Panc1 (cell line): Measurements from ENCODE around the gene ASB12. TPM values are rescaled to one million over a fixed set of nuclear protein-coding genes. Genes with fewer than 3 reads are reported as not detected.

Experiments used
- ATAC-seq: fragments of 200-7000 bp; cut with Tn5 transposase; 2 replicates; pipeline ENCODE4 v1.9.1; 2020; ENCODE audit warnings: mild to moderate bottlenecking, moderate library complexity
- BruUV-seq: library from RNA; stranded (reverse); fragments of 400-500 nt; replicated peaks from 2 replicates; lab custom pipeline; 2021; lab: Mats Ljungman, UMichigan
- CTCF ChIA-PET: fragments of 300-600 bp; sonication (Branson Sonifier 250); formaldehyde crosslinking; loops from one replicate; lab custom pipeline; 2022; ENCODE audit warnings: antibody characterized with exemption; lab: Charles Lee
- POLR2A ChIA-PET: fragments of 300-600 bp; sonication (Branson Sonifier 250); formaldehyde crosslinking; loops from one replicate; lab custom pipeline; 2022; ENCODE audit warnings: antibody characterized with exemption; lab: Charles Lee
- DNase-seq: peaks from one replicate; pipeline ENCODE4 v3.0.0-alpha.2; 2010; ENCODE audit warnings: low read depth, low spot score
- H3K27ac ChIP-seq: 2 replicates; pipeline ENCODE4 v1.5.1; 2011; ENCODE audit warnings: mild to moderate bottlenecking, low read length, inconsistent platforms
- H3K27me3 ChIP-seq: fragments of 200-500 bp; sonication (Bioruptor generic); 2 replicates; pipeline ENCODE4 v1.6.0; 2014; ENCODE audit warnings: low read length, inconsistent platforms; ENCODE audit not compliant: control insufficient read depth, insufficient read depth
- H3K36me3 ChIP-seq: fragments of 200-500 bp; sonication (Bioruptor generic); 2 replicates; pipeline ENCODE4 v1.5.1; 2014; ENCODE audit warnings: inconsistent platforms, mild to moderate bottlenecking, low read length, moderate library complexity; ENCODE audit not compliant: control insufficient read depth, insufficient read depth
- H3K4me1 ChIP-seq: 2 replicates; pipeline ENCODE4 v1.5.1; 2011; ENCODE audit warnings: inconsistent platforms, mild to moderate bottlenecking, low read length, moderate library complexity; ENCODE audit not compliant: control insufficient read depth, insufficient read depth
- H3K4me3 ChIP-seq, 2 experiments: 2 replicates each; pipeline ENCODE4 v1.5.1; 2011 to 2012; ENCODE audit warnings: low read depth in 2 of 2, low read length in 2 of 2, mild to moderate bottlenecking in 2 of 2, inconsistent platforms in 1 of 2, moderate library complexity in 1 of 2
- H3K9me3 ChIP-seq: fragments of 200-500 bp; sonication (Bioruptor generic); 2 replicates; pipeline ENCODE4 v1.5.1; 2014; ENCODE audit warnings: low read depth, mild to moderate bottlenecking, inconsistent platforms, low read length, moderate library complexity; ENCODE audit not compliant: control insufficient read depth, insufficient read depth
- CTCF ChIP-seq: fragments of 450-650 bp; IDR thresholded peaks from 2 replicates; pipeline ENCODE4 v1.5.1; 2017; ENCODE audit warnings: mild to moderate bottlenecking
- POLR2AphosphoS5 ChIP-seq: IDR thresholded peaks from 2 replicates; pipeline ENCODE4 v1.6.1; 2012; ENCODE audit warnings: mild to moderate bottlenecking, low read depth, low read length, moderate library complexity
- SIN3A ChIP-seq: IDR thresholded peaks from 2 replicates; pipeline ENCODE4 v1.6.1; 2012; ENCODE audit warnings: low read depth, mild to moderate bottlenecking, low read length, moderate library complexity, borderline replicate concordance; ENCODE audit not compliant: insufficient read depth
- TCF7L2 ChIP-seq: IDR thresholded peaks from 2 replicates; pipeline ENCODE4 v1.6.1; 2011; ENCODE audit warnings: mild to moderate bottlenecking, low read depth, low read length, inconsistent platforms
- in situ Hi-C: cut with HindIII; loops from 2 replicates; pipeline ENCODE4 v1.10.0; 2016; ENCODE audit warnings: low sequenced_read_pairs, low pct_unique_long_range_greater_than_20kb
- intact Hi-C: fragments of 100-400 bp; cut with micrococcal nuclease; formaldehyde crosslinking; loops from one replicate; pipeline ENCODE4 v1.10.0; 2022; ENCODE audit not compliant: unreplicated experiment
- total RNA-seq: library from RNA; stranded (reverse); gene quantifications from one replicate; pipeline ENCODE4 v1.2.1, GENCODE V29; 2021; ENCODE audit not compliant: unreplicated experiment
- TF ChIP-seq, protein P1 (sequence below), 2 experiments: IDR thresholded peaks; 2 replicates each; pipeline ENCODE4 v1.6.1; 2011 to 2012; ENCODE audit warnings: low read depth in 2 of 2, control low read depth in 1 of 2, low read length in 1 of 2, mild to moderate bottlenecking in 1 of 2, moderate library complexity in 1 of 2; ENCODE audit not compliant: insufficient read depth in 1 of 2

Gene ASB12
- total RNA-seq, 1 experiment from 2014 or later = not detected

- intact Hi-C loops (no loop called here), in situ Hi-C loops (no loop called here)
- Histone ChIP-seq H3K36me3 (no peaks in the 10 kb centered on the region), H3K27me3 (no peaks in the 10 kb centered on the region), H3K9me3 (no peaks in the 10 kb centered on the region), H3K4me1 (no peaks in the 10 kb centered on the region), H3K4me3 (no peak overlapping the region), H3K27ac (no peak overlapping the region)
- ChIA-PET POLR2A (no interaction called here), CTCF (no interaction called here)
- ATAC-seq (no peak), DNase-seq (no peak)
- BruUV-seq = no TSS peak
- TF ChIP-seq CTCF = no peak
- TF ChIP-seq, protein P1, sequence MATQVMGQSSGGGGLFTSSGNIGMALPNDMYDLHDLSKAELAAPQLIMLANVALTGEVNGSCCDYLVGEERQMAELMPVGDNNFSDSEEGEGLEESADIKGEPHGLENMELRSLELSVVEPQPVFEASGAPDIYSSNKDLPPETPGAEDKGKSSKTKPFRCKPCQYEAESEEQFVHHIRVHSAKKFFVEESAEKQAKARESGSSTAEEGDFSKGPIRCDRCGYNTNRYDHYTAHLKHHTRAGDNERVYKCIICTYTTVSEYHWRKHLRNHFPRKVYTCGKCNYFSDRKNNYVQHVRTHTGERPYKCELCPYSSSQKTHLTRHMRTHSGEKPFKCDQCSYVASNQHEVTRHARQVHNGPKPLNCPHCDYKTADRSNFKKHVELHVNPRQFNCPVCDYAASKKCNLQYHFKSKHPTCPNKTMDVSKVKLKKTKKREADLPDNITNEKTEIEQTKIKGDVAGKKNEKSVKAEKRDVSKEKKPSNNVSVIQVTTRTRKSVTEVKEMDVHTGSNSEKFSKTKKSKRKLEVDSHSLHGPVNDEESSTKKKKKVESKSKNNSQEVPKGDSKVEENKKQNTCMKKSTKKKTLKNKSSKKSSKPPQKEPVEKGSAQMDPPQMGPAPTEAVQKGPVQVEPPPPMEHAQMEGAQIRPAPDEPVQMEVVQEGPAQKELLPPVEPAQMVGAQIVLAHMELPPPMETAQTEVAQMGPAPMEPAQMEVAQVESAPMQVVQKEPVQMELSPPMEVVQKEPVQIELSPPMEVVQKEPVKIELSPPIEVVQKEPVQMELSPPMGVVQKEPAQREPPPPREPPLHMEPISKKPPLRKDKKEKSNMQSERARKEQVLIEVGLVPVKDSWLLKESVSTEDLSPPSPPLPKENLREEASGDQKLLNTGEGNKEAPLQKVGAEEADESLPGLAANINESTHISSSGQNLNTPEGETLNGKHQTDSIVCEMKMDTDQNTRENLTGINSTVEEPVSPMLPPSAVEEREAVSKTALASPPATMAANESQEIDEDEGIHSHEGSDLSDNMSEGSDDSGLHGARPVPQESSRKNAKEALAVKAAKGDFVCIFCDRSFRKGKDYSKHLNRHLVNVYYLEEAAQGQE (IDR thresholded peaks at IDR 0.05; ENCODE audit: insufficient read depth in 1 of 2, low read depth in 2 of 2, low read length in 1 of 2) = no peak
- no peak for TF ChIP-seq SIN3A
- no peak for TF ChIP-seq POLR2AphosphoS5
- no peak for TF ChIP-seq TCF7L2
These were observed 37.7 kb downstream of the ASB12 start for GRCh38 chrX:64192673-64193072.

DNA sequence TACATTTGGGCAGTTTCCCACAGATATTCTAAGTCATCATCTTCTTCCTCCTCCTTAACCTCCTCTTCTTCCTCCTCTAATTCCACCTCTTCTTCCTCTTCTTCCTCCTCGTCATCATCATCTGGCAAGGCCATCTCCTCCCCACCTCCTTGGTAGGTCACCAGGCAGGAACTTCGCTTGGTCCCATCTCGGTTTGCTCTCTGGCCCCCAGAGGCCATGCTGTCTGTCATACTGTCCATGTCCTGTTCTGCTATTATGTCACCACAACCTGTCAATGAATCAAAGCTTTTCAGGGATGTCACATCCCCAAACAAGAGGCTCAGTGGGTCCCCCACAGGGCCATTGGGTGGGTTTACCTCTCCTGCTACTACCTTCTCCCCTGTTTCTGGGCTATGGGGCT, 38.4 kb downstream of the ASB12 start:
- no peak for TF ChIP-seq POLR2AphosphoS5
- TF ChIP-seq, protein P1 (IDR thresholded peaks at IDR 0.05; ENCODE audit: insufficient read depth in 1 of 2, low read depth in 2 of 2, low read length in 1 of 2) = no peak
- no peak for TF ChIP-seq SIN3A
- TF ChIP-seq TCF7L2 = no peak
- TF ChIP-seq CTCF = no peak
- BruUV-seq = no TSS peak
- Histone ChIP-seq H3K9me3 (no peaks in the 10 kb centered on the region), H3K4me3 (no peak overlapping the region), H3K27me3 (no peaks in the 10 kb centered on the region), H3K27ac (no peak overlapping the region), H3K4me1 (no peaks in the 10 kb centered on the region), H3K36me3 (no peaks in the 10 kb centered on the region)
- ChIA-PET CTCF (no interaction called here), POLR2A (no interaction called here)
- intact Hi-C loops = no loop called here
- no peak for ATAC-seq
- no peak for DNase-seq
- in situ Hi-C loops = no loop called here
